ENCODE results near the gene DTNA. TPM values are rescaled to one million over a fixed set of nuclear protein-coding genes. Genes with fewer than 3 reads are reported as not detected.

DTNA gene
- total RNA-seq, 2 experiments from 2014 or later = not detected

DNA sequence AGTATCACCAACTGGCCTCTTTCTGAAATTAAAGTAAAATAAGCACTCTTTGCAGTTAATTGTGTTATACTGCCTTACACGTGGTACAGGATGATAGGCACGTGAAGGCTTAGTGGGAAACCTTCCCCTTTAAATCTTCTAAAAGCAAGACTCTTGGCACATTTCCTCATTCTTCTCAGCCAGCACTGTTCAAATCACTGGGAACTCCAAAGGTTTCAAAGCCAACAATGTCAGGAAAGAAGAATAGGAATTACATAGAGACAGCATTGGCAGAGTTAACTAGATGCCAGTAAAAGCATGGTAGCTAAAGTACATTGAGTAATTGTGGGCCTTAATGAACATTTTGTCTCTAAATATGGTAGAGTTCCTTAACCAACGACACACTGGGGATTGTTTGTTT lies 96.4 kb downstream of the DTNA start:
- ChIA-PET CTCF (no interaction called here), POLR2A (no interaction called here)
- H3K27me3 Mint-ChIP-seq = peaks cover 5% of the 10 kb centered on the region
- H3K27ac Mint-ChIP-seq = no peak overlapping the region
- H3K4me1 Mint-ChIP-seq = no peaks in the 10 kb centered on the region
- no peaks in the 10 kb centered on the region for H3K36me3 Mint-ChIP-seq (ENCODE audit: low read depth)
- DNase-seq = no peak
- no peak overlapping the region for H3K4me3 Mint-ChIP-seq
- no peaks in the 10 kb centered on the region for H3K9me3 Mint-ChIP-seq

DNA sequence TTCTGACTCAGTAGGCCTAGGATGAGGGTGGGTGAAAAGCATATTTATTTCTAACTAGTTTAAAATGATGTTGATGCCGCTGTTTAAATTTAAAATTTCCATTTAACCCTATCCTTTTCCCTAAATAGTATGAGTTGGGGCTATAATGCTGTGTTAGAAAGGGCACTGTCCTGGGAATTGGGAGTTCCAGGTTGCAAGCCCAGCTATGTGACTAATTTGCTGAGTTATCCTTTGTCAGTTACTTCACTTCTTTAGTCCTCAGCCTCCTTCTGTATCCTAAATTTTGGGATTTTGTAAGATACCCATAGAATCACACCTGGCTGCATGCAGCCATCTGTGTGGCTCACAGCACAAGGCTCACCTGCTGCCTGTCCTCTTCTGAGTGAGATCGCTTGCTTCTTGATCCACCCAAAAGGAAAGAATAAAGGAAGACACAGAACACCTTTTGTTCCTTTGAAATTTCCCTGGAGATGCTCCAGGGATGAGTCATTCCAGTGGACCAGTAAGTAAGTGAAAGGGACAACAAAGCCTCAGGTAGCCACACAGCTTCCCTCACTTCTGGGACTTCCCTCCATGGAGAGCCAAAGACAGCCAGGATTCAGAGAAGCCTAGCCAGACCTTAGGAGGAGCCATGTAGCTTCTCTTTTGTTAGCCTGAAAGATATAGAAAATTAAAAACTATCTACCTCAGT lies 97.2 kb downstream of the DTNA start:
- peaks cover 5% of the 10 kb centered on the region for H3K27me3 Mint-ChIP-seq
- no peak for DNase-seq
- no peaks in the 10 kb centered on the region for H3K36me3 Mint-ChIP-seq (ENCODE audit: low read depth)
- POLR2A ChIA-PET = no interaction called here
- no peak overlapping the region for H3K27ac Mint-ChIP-seq
- H3K4me3 Mint-ChIP-seq = no peak overlapping the region
- H3K4me1 Mint-ChIP-seq = no peaks in the 10 kb centered on the region
- CTCF ChIA-PET = interaction anchor here (0.5 kb wide), 1 partner anchor 96 kb away, joined by 4 read pairs; no protein-coding TSS in a partner anchor
- H3K9me3 Mint-ChIP-seq = no peaks in the 10 kb centered on the region

- POLR2A ChIA-PET = no interaction called here
- no peaks in the 10 kb centered on the region for H3K36me3 Mint-ChIP-seq (ENCODE audit: low read depth)
- CTCF ChIA-PET = no interaction called here
Observed at GRCh38 chr18:34808389-34808788, 98.3 kb downstream of the DTNA start.

GRCh38 chr18:34809451-34810072 lies 99.5 kb downstream of the DTNA start:
- Mint-ChIP-seq H3K27ac (peak overlapping the region; percentile 16), H3K4me1 (no peaks in the 10 kb centered on the region), H3K9me3 (no peaks in the 10 kb centered on the region), H3K4me3 (no peak overlapping the region), H3K27me3 (peaks cover 2% of the 10 kb centered on the region), H3K36me3 (ENCODE audit: low read depth) (no peaks in the 10 kb centered on the region)
- DNase-seq = no peak
- POLR2A ChIA-PET = no interaction called here
- CTCF ChIA-PET = no interaction called here

More at GRCh38 chr18:34808389-34808788, 98.3 kb downstream of the DTNA start:
- Mint-ChIP-seq H3K4me1 (no peaks in the 10 kb centered on the region), H3K27me3 (peaks cover 2% of the 10 kb centered on the region), H3K4me3 (no peak overlapping the region), H3K9me3 (no peaks in the 10 kb centered on the region), H3K27ac (no peak overlapping the region)
- no peak for DNase-seq

GRCh38 chr18:34816183-34816582 lies 106.1 kb downstream of the DTNA start:
- POLR2A ChIA-PET = no interaction called here
- H3K9me3 Mint-ChIP-seq = no peaks in the 10 kb centered on the region

DNA sequence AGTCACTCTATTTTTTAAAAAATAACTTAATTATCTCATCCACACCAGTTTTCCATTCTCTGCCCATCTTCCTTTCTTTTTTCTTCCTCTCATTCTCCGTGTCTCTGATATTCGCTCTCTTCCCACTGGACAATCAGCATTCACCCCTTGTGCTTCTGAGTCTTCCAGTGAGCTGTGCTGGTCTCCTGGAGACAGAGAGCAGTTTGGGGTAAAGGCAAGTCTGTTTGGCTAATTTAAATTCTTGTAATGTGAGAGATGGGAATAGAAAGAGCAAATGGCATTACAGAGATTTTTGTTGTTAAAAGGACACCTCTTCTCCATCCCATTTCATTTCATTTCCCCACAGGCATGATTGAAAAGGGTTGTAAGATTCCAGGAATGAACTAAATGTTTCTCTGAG lies 107.5 kb downstream of the DTNA start:
- Mint-ChIP-seq H3K4me3 (no peak overlapping the region), H3K27me3 (no peaks in the 10 kb centered on the region), H3K27ac (no peak overlapping the region), H3K36me3 (ENCODE audit: low read depth) (no peaks in the 10 kb centered on the region), H3K4me1 (no peaks in the 10 kb centered on the region), H3K9me3 (no peaks in the 10 kb centered on the region)
- no peak for DNase-seq
- ChIA-PET CTCF (no interaction called here), POLR2A (no interaction called here)

More at GRCh38 chr18:34816183-34816582, 106.1 kb downstream of the DTNA start:
- no peak overlapping the region for H3K4me3 Mint-ChIP-seq
- no peaks in the 10 kb centered on the region for H3K27me3 Mint-ChIP-seq
- CTCF ChIA-PET = no interaction called here
- DNase-seq = no peak
- H3K36me3 Mint-ChIP-seq (ENCODE audit: low read depth) = no peaks in the 10 kb centered on the region
- H3K27ac Mint-ChIP-seq = no peak overlapping the region
- H3K4me1 Mint-ChIP-seq = no peaks in the 10 kb centered on the region

- ChIA-PET CTCF (no interaction called here), POLR2A (no interaction called here)
- DNase-seq = no peak
- Mint-ChIP-seq H3K27me3 (no peaks in the 10 kb centered on the region), H3K36me3 (ENCODE audit: low read depth) (no peaks in the 10 kb centered on the region), H3K4me1 (no peaks in the 10 kb centered on the region), H3K9me3 (no peaks in the 10 kb centered on the region), H3K4me3 (no peak overlapping the region), H3K27ac (no peak overlapping the region)
Observed at GRCh38 chr18:34818064-34818463, 108.0 kb downstream of the DTNA start.

DNA sequence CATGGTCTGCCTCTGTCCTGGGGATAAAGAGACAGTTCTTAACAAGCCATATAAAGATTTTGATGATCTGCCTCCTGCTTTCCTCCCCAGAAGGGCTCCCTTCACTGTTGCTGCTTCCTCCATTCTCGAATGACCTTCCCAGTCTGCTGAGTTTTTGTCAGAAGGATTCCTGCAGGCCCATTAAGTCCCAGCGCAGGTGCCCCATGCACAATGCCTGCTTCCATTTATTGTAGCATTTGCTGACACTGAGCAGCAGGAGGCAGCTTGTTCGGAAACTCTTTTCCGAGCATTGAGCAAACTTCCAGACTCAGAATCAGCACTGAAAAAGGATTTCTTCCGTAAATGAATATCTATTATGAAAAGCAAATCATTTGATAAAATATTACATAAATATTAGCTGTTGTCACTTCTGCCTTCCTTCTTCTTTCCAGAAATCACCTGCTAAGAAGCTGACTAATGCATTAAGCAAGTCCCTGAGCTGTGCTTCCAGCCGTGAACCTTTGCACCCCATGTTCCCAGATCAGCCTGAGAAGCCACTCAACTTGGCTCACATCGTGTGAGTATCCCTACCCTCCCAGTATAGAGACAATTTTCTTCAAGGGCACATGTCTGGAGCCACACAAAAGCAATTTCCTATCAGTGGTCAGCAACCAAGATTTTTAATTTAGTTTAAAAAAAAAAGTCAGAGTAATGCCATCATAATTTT lies 110.4 kb downstream of the DTNA start:
- no peaks in the 10 kb centered on the region for H3K36me3 Mint-ChIP-seq (ENCODE audit: low read depth)
- H3K9me3 Mint-ChIP-seq = no peaks in the 10 kb centered on the region
- H3K27ac Mint-ChIP-seq = no peak overlapping the region
- ChIA-PET POLR2A (no interaction called here), CTCF (no interaction called here)
- peaks cover 2% of the 10 kb centered on the region for H3K27me3 Mint-ChIP-seq
- DNase-seq = no peak
- H3K4me3 Mint-ChIP-seq = no peak overlapping the region
- H3K4me1 Mint-ChIP-seq = no peaks in the 10 kb centered on the region

GRCh38 chr18:34821669-34822210 lies 111.6 kb downstream of the DTNA start:
- DNase-seq = no peak
- Mint-ChIP-seq H3K27me3 (peaks cover 3% of the 10 kb centered on the region), H3K27ac (no peak overlapping the region), H3K4me1 (no peaks in the 10 kb centered on the region), H3K9me3 (no peaks in the 10 kb centered on the region), H3K4me3 (no peak overlapping the region), H3K36me3 (ENCODE audit: low read depth) (no peaks in the 10 kb centered on the region)
- POLR2A ChIA-PET = no interaction called here
- CTCF ChIA-PET = interaction anchor here (1.0 to 1.1 kb wide), 2 partner anchors 9 to 252 kb away, joined by 3 read pairs; no protein-coding TSS in a partner anchor

GRCh38 chr18:34828093-34828492 lies 118.0 kb downstream of the DTNA start:
- Mint-ChIP-seq H3K27ac (no peak overlapping the region), H3K9me3 (no peaks in the 10 kb centered on the region), H3K36me3 (ENCODE audit: low read depth) (no peaks in the 10 kb centered on the region), H3K4me3 (no peak overlapping the region), H3K27me3 (peaks cover 3% of the 10 kb centered on the region), H3K4me1 (no peaks in the 10 kb centered on the region)
- no peak for DNase-seq
- ChIA-PET CTCF (no interaction called here), POLR2A (no interaction called here)

GRCh38 chr18:34834897-34835296 lies 124.8 kb downstream of the DTNA start:
- peaks cover 9% of the 10 kb centered on the region for H3K4me1 Mint-ChIP-seq
- POLR2A ChIA-PET = no interaction called here
- CTCF ChIA-PET = no interaction called here
- H3K4me3 Mint-ChIP-seq = no peak overlapping the region
- H3K9me3 Mint-ChIP-seq = peaks cover 8% of the 10 kb centered on the region
- peaks cover 4% of the 10 kb centered on the region for H3K36me3 Mint-ChIP-seq (ENCODE audit: low read depth)
- no peaks in the 10 kb centered on the region for H3K27me3 Mint-ChIP-seq
- DNase-seq = no peak
- no peak overlapping the region for H3K27ac Mint-ChIP-seq

DNA sequence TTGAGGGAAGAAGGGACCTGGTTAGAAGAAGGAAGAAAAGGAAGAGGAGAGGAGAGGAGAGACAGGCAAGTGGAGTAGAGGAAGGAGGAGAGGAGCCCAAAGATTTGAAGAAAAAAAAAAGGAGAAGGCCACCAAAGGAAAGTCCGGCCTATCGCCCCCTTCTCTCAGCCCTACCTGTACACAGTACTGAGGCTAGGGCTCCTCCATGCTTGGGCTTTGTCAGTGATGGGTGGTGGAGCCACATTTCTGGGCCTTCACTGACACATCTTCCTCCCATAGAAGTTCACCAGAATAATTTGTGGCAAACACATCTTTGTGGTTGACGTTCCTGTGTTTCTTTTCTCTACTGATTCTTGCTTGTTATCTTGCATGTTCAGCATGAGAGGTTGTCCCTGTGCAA lies 125.4 kb downstream of the DTNA start:
- Mint-ChIP-seq H3K4me3 (no peak overlapping the region), H3K27ac (no peak overlapping the region), H3K9me3 (peaks cover 8% of the 10 kb centered on the region), H3K27me3 (no peaks in the 10 kb centered on the region), H3K4me1 (peaks cover 9% of the 10 kb centered on the region), H3K36me3 (ENCODE audit: low read depth) (peaks cover 4% of the 10 kb centered on the region)
- ChIA-PET POLR2A (no interaction called here), CTCF (no interaction called here)
- DNase-seq = no peak

DNA sequence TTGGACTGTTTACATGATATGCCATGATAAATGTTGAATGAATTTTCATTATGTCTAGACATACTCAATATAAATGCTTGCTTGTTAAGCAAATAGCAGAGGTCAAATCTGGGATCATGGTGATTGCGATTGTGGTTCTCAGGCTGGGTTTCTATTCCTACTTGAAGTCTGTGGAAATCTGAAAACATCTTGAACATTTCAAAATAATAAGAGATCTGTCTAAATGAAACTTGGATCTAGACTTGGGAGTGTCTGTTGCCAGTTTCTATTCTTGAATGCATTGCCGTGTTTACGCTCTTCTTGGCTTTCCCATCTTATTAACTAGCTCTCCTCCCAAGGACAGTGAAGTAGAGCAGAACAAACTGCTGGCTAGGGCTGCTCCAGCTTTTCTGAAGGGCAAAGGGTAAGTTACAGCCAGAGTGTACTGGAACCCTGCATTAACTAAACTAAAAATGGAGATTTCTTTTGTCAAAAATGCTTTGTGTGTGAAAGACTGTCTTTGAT lies 127.7 kb downstream of the DTNA start:
- peaks cover 10% of the 10 kb centered on the region for H3K9me3 Mint-ChIP-seq
- H3K27ac Mint-ChIP-seq = no peak overlapping the region
- H3K27me3 Mint-ChIP-seq = no peaks in the 10 kb centered on the region
- H3K36me3 Mint-ChIP-seq (ENCODE audit: low read depth) = peaks cover 4% of the 10 kb centered on the region
- H3K4me1 Mint-ChIP-seq = peaks cover 9% of the 10 kb centered on the region
- no peak overlapping the region for H3K4me3 Mint-ChIP-seq
- ChIA-PET CTCF (interaction anchor here (0.6 kb wide), 1 partner anchor 29 kb away, joined by 4 read pairs; no protein-coding TSS in a partner anchor), POLR2A (no interaction called here)
- DNase-seq = no peak

Measured in activated CD4-positive, alpha-beta T cell treated with anti-CD3 and anti-CD28 coated beads, Interleukin-2, amount 10 ng/mL, durations not matched to agents 7 days and 5 days (primary cell).